ENCODE results near the gene PTTG1.

DNA sequence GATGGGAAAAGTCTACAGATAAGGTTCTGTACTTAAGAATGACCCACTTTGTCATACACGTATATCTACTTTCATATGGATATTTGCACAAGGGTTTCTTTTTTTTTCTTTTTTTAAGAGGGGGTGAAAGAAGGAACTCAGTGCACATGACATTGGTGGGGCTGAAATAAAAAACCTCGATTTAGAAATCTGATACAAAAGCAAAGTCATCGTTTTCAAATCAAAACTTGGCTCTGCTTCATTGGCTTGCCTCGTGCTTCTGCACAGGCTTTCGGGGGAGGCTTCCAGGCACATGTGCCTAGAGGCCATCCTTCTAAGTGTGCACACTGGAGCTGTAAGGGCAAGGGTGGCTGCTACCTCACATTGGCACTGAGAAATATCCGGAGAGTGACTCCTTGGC is 31.1 kb downstream of the PTTG1 start:
- no peak for TF ChIP-seq CTCF (IDR thresholded peaks at IDR 0.05; ENCODE audit: control extremely low read depth in 1 of 3, insufficient read depth in 1 of 3, low read depth in 1 of 3, low read length in 3 of 3)
- no peak for TF ChIP-seq POLR2A (IDR thresholded peaks at IDR 0.05; ENCODE audit: control extremely low read depth in 1 of 2, low read depth in 2 of 2, low read length in 2 of 2)
- TF ChIP-seq, protein P1, sequence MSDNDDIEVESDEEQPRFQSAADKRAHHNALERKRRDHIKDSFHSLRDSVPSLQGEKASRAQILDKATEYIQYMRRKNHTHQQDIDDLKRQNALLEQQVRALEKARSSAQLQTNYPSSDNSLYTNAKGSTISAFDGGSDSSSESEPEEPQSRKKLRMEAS (IDR thresholded peaks at IDR 0.05): no peak
- TF ChIP-seq RBBP5 (IDR thresholded peaks at IDR 0.05; ENCODE audit: borderline replicate concordance, low read depth, low read length): no peak
- TF ChIP-seq EP300 (IDR thresholded peaks at IDR 0.05; ENCODE audit: borderline replicate concordance in 1 of 2, low read depth in 2 of 2, low read length in 2 of 2): no peak
- TF ChIP-seq EZH2 (IDR thresholded peaks at IDR 0.05; ENCODE audit: low read depth, low read length, severe bottlenecking): no peak
- TF ChIP-seq TAF1 (IDR thresholded peaks at IDR 0.05; ENCODE audit: low read depth, low read length): no peak
- no peak for TF ChIP-seq SIN3A (conservative IDR thresholded peaks at IDR 0.05 in 1 of 2, IDR thresholded peaks at IDR 0.05 in 1 of 2; ENCODE audit: low read depth in 1 of 2, low read length in 2 of 2)
- TF ChIP-seq POLR2AphosphoS5 (IDR thresholded peaks at IDR 0.05; ENCODE audit: low read depth, low read length): no peak
- no peak for TF ChIP-seq KDM1A (IDR thresholded peaks at IDR 0.05; ENCODE audit: borderline replicate concordance, low read length)
- no peak for TF ChIP-seq FOSL1 (IDR thresholded peaks at IDR 0.05; ENCODE audit: insufficient read depth, low read depth, low read length)
- TF ChIP-seq, protein P2, sequence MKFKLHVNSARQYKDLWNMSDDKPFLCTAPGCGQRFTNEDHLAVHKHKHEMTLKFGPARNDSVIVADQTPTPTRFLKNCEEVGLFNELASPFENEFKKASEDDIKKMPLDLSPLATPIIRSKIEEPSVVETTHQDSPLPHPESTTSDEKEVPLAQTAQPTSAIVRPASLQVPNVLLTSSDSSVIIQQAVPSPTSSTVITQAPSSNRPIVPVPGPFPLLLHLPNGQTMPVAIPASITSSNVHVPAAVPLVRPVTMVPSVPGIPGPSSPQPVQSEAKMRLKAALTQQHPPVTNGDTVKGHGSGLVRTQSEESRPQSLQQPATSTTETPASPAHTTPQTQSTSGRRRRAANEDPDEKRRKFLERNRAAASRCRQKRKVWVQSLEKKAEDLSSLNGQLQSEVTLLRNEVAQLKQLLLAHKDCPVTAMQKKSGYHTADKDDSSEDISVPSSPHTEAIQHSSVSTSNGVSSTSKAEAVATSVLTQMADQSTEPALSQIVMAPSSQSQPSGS (IDR thresholded peaks at IDR 0.05; ENCODE audit: low read length): no peak
